Endothelial cell of umbilical vein (primary cell): Measurements from ENCODE around the gene RALGAPA1. TPM values are rescaled to one million over a fixed set of nuclear protein-coding genes. Genes with fewer than 3 reads are reported as not detected.

Experiments used
- BruUV-seq: library from RNA; stranded (reverse); fragments of 400-500 nt; replicated peaks from 2 replicates; lab custom pipeline; 2021; lab: Mats Ljungman, UMichigan
- CTCF ChIA-PET: fragments of 300-600, 350-600 bp; sonication (Branson Sonifier 250); formaldehyde crosslinking; loops from one replicate; lab custom pipeline; 2021; ENCODE audit warnings: antibody characterized with exemption, inconsistent platforms; lab: Charles Lee
- POLR2A ChIA-PET: fragments of 300-600, 350-600 bp; sonication (Branson Sonifier 250); formaldehyde crosslinking; loops from one replicate; lab custom pipeline; 2021; ENCODE audit warnings: antibody characterized with exemption, inconsistent platforms; lab: Charles Lee
- DNase-seq: peaks from one replicate; pipeline ENCODE4 v3.0.0-alpha.2; 2011; ENCODE audit warnings: low read depth, low spot score
- FAIRE-seq: peaks from 2 replicates; lab custom pipeline; 2011; peaks lifted over from hg19 to GRCh38; lab: Jason Lieb, UNC
- H2AFZ ChIP-seq: 2 replicates; pipeline ENCODE4 v1.6.0; 2012; ENCODE audit warnings: low read depth, low read length, control low read depth, inconsistent platforms
- H3K27ac ChIP-seq: 2 replicates; pipeline ENCODE4 v1.5.1; 2011; ENCODE audit warnings: low read depth, mild to moderate bottlenecking, control low read depth, low read length, moderate library complexity; ENCODE audit not compliant: insufficient read depth
- H3K27me3 ChIP-seq, 2 experiments: 2 replicates each; pipeline versions ENCODE4 v1.6.0 to v1.6.1; 2011; ENCODE audit warnings: low read length in 2 of 2, mixed read lengths in 1 of 2; ENCODE audit not compliant: control insufficient read depth in 2 of 2, insufficient read depth in 2 of 2
- H3K36me3 ChIP-seq, 2 experiments: 2 replicates in 1 of 2; 3 replicates in 1 of 2; pipeline ENCODE4 v1.5.1; 2011; ENCODE audit warnings: low read length in 2 of 2, mild to moderate bottlenecking in 1 of 2, moderate library complexity in 1 of 2; ENCODE audit not compliant: control insufficient read depth in 2 of 2, insufficient read depth in 2 of 2; ENCODE audit errors: extremely low read depth in 1 of 2
- H3K4me1 ChIP-seq: 3 replicates; pipeline ENCODE4 v1.5.1; 2011; ENCODE audit warnings: mild to moderate bottlenecking, low read length; ENCODE audit not compliant: control insufficient read depth, insufficient read depth; ENCODE audit errors: extremely low read depth
- H3K4me2 ChIP-seq: 2 replicates; pipeline ENCODE4 v1.6.1; 2011; ENCODE audit warnings: low read length, control low read depth, mixed read lengths; ENCODE audit not compliant: insufficient read depth
- H3K4me3 ChIP-seq, 3 experiments: fragments of 200-600 bp in 1 of 3; sonication (generic), shearing (Covaris generic) in 1 of 3; replicated peaks in 1 of 3; 2 replicates each; pipeline ENCODE4 v1.5.1; 2011 to 2016; ENCODE audit warnings: control low read depth in 3 of 3, low read length in 3 of 3, mild to moderate bottlenecking in 2 of 3, inconsistent platforms in 1 of 3, low read depth in 1 of 3, moderate library complexity in 1 of 3; ENCODE audit not compliant: insufficient read depth in 1 of 3
- H3K79me2 ChIP-seq: 2 replicates; pipeline ENCODE4 v1.6.0; 2012; ENCODE audit warnings: low read length, inconsistent platforms; ENCODE audit not compliant: control insufficient read depth, insufficient read depth
- H3K9ac ChIP-seq: replicated peaks from 2 replicates; pipeline ENCODE3; 2011; ENCODE audit warnings: low read length, control low read depth; ENCODE audit not compliant: insufficient read depth; ENCODE audit errors: extremely low read depth
- H3K9me1 ChIP-seq: replicated peaks from 3 replicates; pipeline ENCODE4 v1.6.0; 2011; ENCODE audit warnings: mild to moderate bottlenecking, low read length; ENCODE audit not compliant: control insufficient read depth, insufficient read depth; ENCODE audit errors: extremely low read depth
- H3K9me3 ChIP-seq: replicated peaks from 2 replicates; pipeline ENCODE4 v1.5.1; 2012; ENCODE audit warnings: low read length, inconsistent platforms; ENCODE audit not compliant: control insufficient read depth, insufficient read depth
- H4K20me1 ChIP-seq: replicated peaks from 2 replicates; pipeline ENCODE3; 2011; ENCODE audit warnings: mild to moderate bottlenecking, low read length; ENCODE audit not compliant: control insufficient read depth, insufficient read depth; ENCODE audit errors: extremely low read depth
- CTCF ChIP-seq, 2 donors: IDR thresholded peaks; 1 replicate in 1 of 2; 2 replicates in 1 of 2; pipeline ENCODE4 v1.5.1; 2011; ENCODE audit warnings: low read length in 2 of 2, mild to moderate bottlenecking in 2 of 2, moderate library complexity in 2 of 2, control low read depth in 1 of 2, inconsistent platforms in 1 of 2, low read depth in 1 of 2; ENCODE audit not compliant: insufficient read depth in 1 of 2; ENCODE audit errors: extremely low read depth in 1 of 2
- EZH2 ChIP-seq: IDR thresholded peaks from 2 replicates; pipeline ENCODE4 v1.6.1; 2012; ENCODE audit warnings: borderline replicate concordance, low read depth, mild to moderate bottlenecking, moderate library complexity, low read length, inconsistent platforms; ENCODE audit not compliant: severe bottlenecking
- FOS ChIP-seq: IDR thresholded peaks from 2 replicates; pipeline ENCODE4 v1.6.1; 2011; ENCODE audit warnings: mild to moderate bottlenecking, low read length, moderate library complexity, borderline replicate concordance; ENCODE audit not compliant: insufficient read depth
- GATA2 ChIP-seq: IDR thresholded peaks from 2 replicates; pipeline ENCODE4 v1.7.0; 2011; ENCODE audit warnings: low read depth, mild to moderate bottlenecking, moderate library complexity, mixed read lengths, low read length; ENCODE audit not compliant: insufficient read length, insufficient read depth
- JUN ChIP-seq: IDR thresholded peaks from 2 replicates; pipeline ENCODE4 v1.6.1; 2011; ENCODE audit warnings: borderline replicate concordance, low read depth; ENCODE audit not compliant: insufficient read length, insufficient read depth
- MAX ChIP-seq: IDR thresholded peaks from 2 replicates; pipeline ENCODE4 v1.6.1; 2011; ENCODE audit not compliant: insufficient read depth, insufficient read length
- MYC ChIP-seq: IDR thresholded peaks from one replicate; pipeline ENCODE4 v1.6.1; 2011; ENCODE audit warnings: mild to moderate bottlenecking, low read depth, low read length
- POLR2A ChIP-seq: IDR thresholded peaks from 2 replicates; pipeline ENCODE4 v1.6.1; 2012; ENCODE audit warnings: low read depth, mild to moderate bottlenecking, control low read depth, low read length
- POLR2AphosphoS5 ChIP-seq: IDR thresholded peaks from 2 replicates; pipeline ENCODE4 v1.6.1; 2012; ENCODE audit warnings: low read depth, mild to moderate bottlenecking, control low read depth, low read length, moderate library complexity; ENCODE audit not compliant: insufficient read depth
- dilution Hi-C: fragments of 300-500 bp; cut with MboI; formaldehyde crosslinking; loops from one replicate; pipeline ENCODE4 v1.15.0; 2019; ENCODE audit warnings: low sequenced_read_pairs; ENCODE audit not compliant: extremely low pct_ligation_motif_present
- intact Hi-C: fragments of 100-400 bp; cut with micrococcal nuclease; formaldehyde crosslinking; loops from one replicate; pipeline ENCODE4 v1.10.0; 2022
- polyA plus RNA-seq, 4 experiments: library from polyadenylated mRNA; depleted of rRNA in 3 of 4; stranded (reverse) in 3 of 4; unstranded in 1 of 4; fragments of >200 nt; gene quantifications; 2 replicates each; pipeline versions ENCODE4 v1.2.1 to v1.2.3, GENCODE V29; 2011 to 2012; ENCODE audit warnings: missing spikeins in 1 of 4
- total RNA-seq: library from RNA; stranded (reverse); gene quantifications from 2 replicates; pipeline ENCODE4 v1.2.3, GENCODE V29; 2021

The RALGAPA1 gene
- total and polyA plus RNA-seq, 2 donors (not counting 3 experiments of a cell fraction or from before 2014, with no cell fraction given) = 6.1 to 30.9 TPM

- ChIA-PET CTCF (interaction anchor here (1.1 kb wide), 1 partner anchor 31 kb away, joined by 3 read pairs; no protein-coding TSS in a partner anchor), POLR2A (no interaction called here)
- no peak for TF ChIP-seq GATA2
- TF ChIP-seq POLR2A = no peak
- no peak for TF ChIP-seq EZH2
- TF ChIP-seq CTCF (IDR thresholded peaks at IDR 0.05; ENCODE audit: extremely low read depth in 1 of 2, insufficient read depth in 1 of 2, low read depth in 1 of 2, low read length in 2 of 2) = no peak
- no peak for TF ChIP-seq POLR2AphosphoS5
- TF ChIP-seq JUN = no peak
- no peak for TF ChIP-seq MYC
- no peak for TF ChIP-seq MAX
- TF ChIP-seq FOS = no peak
- DNase-seq = no peak
- Histone ChIP-seq H3K27ac (no peak overlapping the region), H3K9me1 (no peaks in the 10 kb centered on the region), H3K4me1 (no peaks in the 10 kb centered on the region), H3K79me2 (no peaks in the 10 kb centered on the region), H4K20me1 (no peaks in the 10 kb centered on the region), H3K36me3 (no peaks in the 10 kb centered on the region), H2AFZ (no peak overlapping the region), H3K9me3 (no peaks in the 10 kb centered on the region), H3K27me3 (peaks cover 0 to 2% of the 10 kb centered on the region in 2 experiments), H3K9ac (no peak overlapping the region), H3K4me2 (no peak overlapping the region), H3K4me3 (no peak overlapping the region)
- FAIRE-seq = no peak
- BruUV-seq = no TSS peak
- dilution Hi-C loops (no loop called here), intact Hi-C loops (no loop called here)
Measured at GRCh38 chr14:35512765-35513164, 296.3 kb downstream of the RALGAPA1 start.
